DOHH2 (cell line): ENCODE results near the gene S100PBP.

Experiments
- H3F3A ChIP-seq: fragments of 200-600 bp; sonication (generic), shearing (Covaris generic); 2 replicates; pipeline ENCODE4 v1.6.0; 2016; ENCODE audit warnings: antibody characterized with exemption, mild to moderate bottlenecking; ENCODE audit not compliant: control insufficient read depth, insufficient read depth
- H3K27ac ChIP-seq: fragments of 200-600 bp; sonication (generic); 2 replicates; pipeline ENCODE4 v1.5.1; 2014; ENCODE audit warnings: low read depth, mild to moderate bottlenecking, low read length, moderate library complexity
- H3K27me3 ChIP-seq: fragments of 200-600 bp; sonication (generic); 2 replicates; pipeline ENCODE4 v1.6.1; 2014; ENCODE audit warnings: mild to moderate bottlenecking, low read length, mixed read lengths; ENCODE audit not compliant: control insufficient read depth
- H3K36me3 ChIP-seq: fragments of 200-600 bp; sonication (generic); 2 replicates; pipeline ENCODE4 v1.6.1; 2014; ENCODE audit warnings: mild to moderate bottlenecking, low read length, moderate library complexity, mixed read lengths; ENCODE audit not compliant: control insufficient read depth
- H3K4me1 ChIP-seq: fragments of 200-600 bp; sonication (generic); 2 replicates; pipeline ENCODE4 v1.6.1; 2014; ENCODE audit warnings: mild to moderate bottlenecking, low read length, mixed read lengths; ENCODE audit not compliant: control insufficient read depth
- H3K4me2 ChIP-seq: fragments of 200-600 bp; sonication (generic); 2 replicates; pipeline ENCODE4 v1.6.0; 2014; ENCODE audit warnings: mild to moderate bottlenecking, low read length, moderate library complexity
- H3K4me3 ChIP-seq: fragments of 200-600 bp; sonication (generic); 2 replicates; pipeline ENCODE4 v1.5.1; 2014; ENCODE audit warnings: mild to moderate bottlenecking, low read length, mixed read lengths
- H3K79me2 ChIP-seq: fragments of 200-600 bp; sonication (generic); 2 replicates; pipeline ENCODE4 v1.6.1; 2014; ENCODE audit warnings: mild to moderate bottlenecking, low read length, mixed read lengths; ENCODE audit not compliant: control insufficient read depth
- H3K9me2 ChIP-seq: fragments of 200-600 bp; sonication (generic); replicated peaks from 2 replicates; pipeline ENCODE4 v1.6.1; 2014; ENCODE audit warnings: mild to moderate bottlenecking, low read length, mixed read lengths; ENCODE audit not compliant: control insufficient read depth
- H3K9me3 ChIP-seq: fragments of 200-600 bp; sonication (generic); 2 replicates; pipeline ENCODE4 v1.6.1; 2014; ENCODE audit warnings: antibody characterized with exemption, low read length, mixed read lengths; ENCODE audit not compliant: control insufficient read depth, insufficient read depth
- H4K20me1 ChIP-seq: fragments of 200-600 bp; sonication (generic); 2 replicates; pipeline ENCODE4 v1.6.0; 2014; ENCODE audit warnings: low read depth, mild to moderate bottlenecking, antibody characterized with exemption, low read length, moderate library complexity; ENCODE audit not compliant: control insufficient read depth, insufficient read depth
- CTCF ChIP-seq: fragments of 200-600 bp; sonication (generic); IDR thresholded peaks from one replicate; pipeline ENCODE4 v1.5.1; 2014; ENCODE audit warnings: antibody characterized with exemption, mild to moderate bottlenecking, low read depth, low read length; ENCODE audit not compliant: poor library complexity, severe bottlenecking
- EZH2phosphoT487 ChIP-seq: fragments of 200-600 bp; sonication (generic); IDR thresholded peaks from 2 replicates; pipeline ENCODE4 v1.6.1; 2017; ENCODE audit warnings: borderline replicate concordance, mild to moderate bottlenecking, antibody characterized with exemption, low read length, moderate library complexity, mixed read lengths

The S100PBP gene

GRCh38 chr1:32888134-32888533 is 70.7 kb downstream of the S100PBP start:
- Histone ChIP-seq H3K9me3 (no peaks in the 10 kb centered on the region), H3K79me2 (no peaks in the 10 kb centered on the region), H3K4me2 (no peak overlapping the region), H3K4me3 (no peak overlapping the region), H3K27me3 (peaks cover 25% of the 10 kb centered on the region; the same call in 1 of the 2 replicates), H3K36me3 (no peaks in the 10 kb centered on the region), H3K9me2 (no peaks in the 10 kb centered on the region), H4K20me1 (no peaks in the 10 kb centered on the region), H3K27ac (no peak overlapping the region), H3K4me1 (no peaks in the 10 kb centered on the region), H3F3A (no peaks in the 10 kb centered on the region)
- TF ChIP-seq CTCF (no peak), EZH2phosphoT487 (no peak)

GRCh38 chr1:32888677-32889420 is 71.4 kb downstream of the S100PBP start:
- H3F3A ChIP-seq: no peaks in the 10 kb centered on the region
- no peak for TF ChIP-seq EZH2phosphoT487
- TF ChIP-seq CTCF: no peak
- no peak overlapping the region for H3K4me3 ChIP-seq
- no peaks in the 10 kb centered on the region for H3K79me2 ChIP-seq
- peaks cover 22% of the 10 kb centered on the region; the same call in 1 of the 2 replicates for H3K27me3 ChIP-seq
- no peaks in the 10 kb centered on the region for H3K4me1 ChIP-seq
- H3K4me2 ChIP-seq: no peak overlapping the region
- no peaks in the 10 kb centered on the region for H4K20me1 ChIP-seq
- H3K36me3 ChIP-seq: no peaks in the 10 kb centered on the region
- H3K9me3 ChIP-seq: no peaks in the 10 kb centered on the region
- no peak overlapping the region for H3K27ac ChIP-seq
- no peaks in the 10 kb centered on the region for H3K9me2 ChIP-seq

GRCh38 chr1:32889731-32890278 is 72.4 kb downstream of the S100PBP start:
- H3K36me3 ChIP-seq: no peaks in the 10 kb centered on the region
- H3K9me3 ChIP-seq: no peaks in the 10 kb centered on the region
- no peaks in the 10 kb centered on the region for H3K9me2 ChIP-seq
- no peak overlapping the region for H3K4me2 ChIP-seq
- peaks cover 20% of the 10 kb centered on the region; the same call in 1 of the 2 replicates for H3K27me3 ChIP-seq
- TF ChIP-seq CTCF: no peak
- no peak for TF ChIP-seq EZH2phosphoT487
- H3K79me2 ChIP-seq: no peaks in the 10 kb centered on the region
- no peak overlapping the region for H3K4me3 ChIP-seq
- H3K27ac ChIP-seq: no peak overlapping the region
- no peaks in the 10 kb centered on the region for H4K20me1 ChIP-seq
- H3F3A ChIP-seq: no peaks in the 10 kb centered on the region
- H3K4me1 ChIP-seq: no peaks in the 10 kb centered on the region
